Measurements from ENCODE around the gene TNFSF18.
"Not testable (repeated sequence)": the region's sequence is repeated elsewhere in the genome, so short reads cannot be mapped to it uniquely, and the experiment has no call there.

TNFSF18 gene, protein sequence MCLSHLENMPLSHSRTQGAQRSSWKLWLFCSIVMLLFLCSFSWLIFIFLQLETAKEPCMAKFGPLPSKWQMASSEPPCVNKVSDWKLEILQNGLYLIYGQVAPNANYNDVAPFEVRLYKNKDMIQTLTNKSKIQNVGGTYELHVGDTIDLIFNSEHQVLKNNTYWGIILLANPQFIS

DNA sequence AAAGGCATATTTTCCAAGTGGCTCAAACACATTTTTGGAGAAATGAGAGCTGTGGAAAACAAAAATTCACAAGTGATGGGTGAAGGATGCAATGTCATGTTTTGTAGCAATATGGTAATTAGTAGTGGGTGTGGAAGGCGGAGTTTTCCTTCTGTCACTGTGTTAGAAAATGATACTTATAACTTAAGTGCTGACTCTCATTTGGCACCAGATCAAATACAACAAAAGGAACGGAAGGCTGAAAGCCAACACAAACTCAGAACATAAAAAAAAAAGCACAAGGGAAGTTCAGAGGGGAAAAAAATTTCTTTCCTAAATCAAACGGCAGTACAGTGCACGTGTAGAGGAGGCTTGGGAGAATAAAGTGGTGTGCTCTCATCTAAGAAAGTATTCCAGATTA lies at the start of gene TNFSF18:
Gene TNFSF18 (minus strand): TSS at position 77 of the 400 bp plus-strand sequence. CDS start 45 bp downstream, at position 32.
- DNase-seq = no peak

DNA sequence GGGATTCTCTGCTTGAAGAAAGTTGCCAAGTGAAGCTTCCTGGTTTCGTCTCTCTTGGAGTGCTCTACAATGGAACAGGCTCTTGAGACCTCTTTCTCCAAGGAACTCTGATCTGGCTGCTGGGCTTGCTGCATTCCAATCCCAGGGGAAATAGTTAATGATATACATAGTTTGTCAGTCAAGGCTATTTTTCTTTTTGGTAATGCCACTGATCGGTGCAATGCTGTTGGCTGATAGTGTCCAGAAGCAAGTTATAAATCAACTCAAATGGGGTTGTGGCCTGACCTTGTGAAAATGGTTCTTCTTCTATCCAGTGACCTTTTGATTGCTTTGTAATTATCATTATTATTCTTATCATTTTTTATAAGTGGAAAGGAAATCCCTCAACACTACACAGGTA lies 48.4 kb upstream of the TNFSF18 start:
- DNase-seq = no peak

DNA sequence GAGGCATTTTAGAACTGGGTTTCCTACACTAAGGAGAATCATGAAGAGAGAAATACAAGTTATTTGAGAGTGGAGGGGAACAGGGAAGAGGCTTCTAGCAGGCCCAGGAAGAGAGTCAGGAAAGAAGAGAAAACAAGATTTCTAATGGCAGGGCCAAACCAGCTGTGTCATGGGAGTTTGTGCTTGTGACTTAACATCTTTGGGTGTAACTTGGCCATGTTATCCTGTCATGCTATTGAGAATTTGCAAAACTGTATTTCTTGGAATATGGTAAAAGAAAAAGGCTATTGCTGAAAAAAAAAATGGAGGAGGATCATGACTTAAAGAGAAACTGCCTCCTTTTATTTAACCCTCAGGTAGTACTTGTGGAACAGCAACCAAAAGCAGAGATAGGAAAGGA lies 47.4 kb upstream of the TNFSF18 start:
- DNase-seq = no peak

DNA sequence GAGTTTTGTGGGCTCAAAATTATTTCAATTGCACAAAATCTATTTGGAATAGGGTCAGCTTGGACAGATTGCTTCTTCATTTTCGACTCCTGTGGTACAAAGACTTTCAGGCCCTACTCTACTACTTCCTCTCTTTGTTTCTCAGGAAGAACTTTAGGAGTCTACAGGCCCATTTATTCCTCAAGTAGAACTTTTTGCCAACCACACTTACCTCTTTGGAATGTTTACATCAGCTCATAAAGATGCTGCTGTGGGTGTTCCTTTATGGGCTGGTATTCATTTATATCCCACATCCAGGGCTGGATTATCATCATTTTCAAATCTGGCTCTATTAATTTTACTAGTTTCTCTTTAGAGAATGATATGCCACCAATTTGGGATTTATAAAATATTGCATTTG lies 46.3 kb upstream of the TNFSF18 start:
- no peak for DNase-seq

DNA sequence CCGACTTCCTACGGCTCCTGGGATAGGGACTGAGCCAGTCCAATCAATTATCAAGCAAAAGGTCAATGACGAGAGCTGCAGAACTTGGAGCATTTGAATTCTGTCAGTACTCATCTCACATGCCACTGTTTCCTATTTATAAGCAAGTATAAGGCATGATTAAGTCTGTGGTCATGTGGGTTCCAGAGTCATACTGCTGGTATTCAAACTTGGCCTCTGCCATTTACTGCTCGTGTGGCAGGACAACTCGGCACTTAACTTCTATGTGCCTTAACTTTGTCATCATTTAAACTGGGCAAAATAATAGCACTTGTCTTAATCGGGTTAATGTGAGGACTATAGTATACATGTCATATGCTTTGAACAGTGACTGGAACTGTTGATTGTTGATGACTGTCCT lies 44.9 kb upstream of the TNFSF18 start:
- DNase-seq = no peak

DNA sequence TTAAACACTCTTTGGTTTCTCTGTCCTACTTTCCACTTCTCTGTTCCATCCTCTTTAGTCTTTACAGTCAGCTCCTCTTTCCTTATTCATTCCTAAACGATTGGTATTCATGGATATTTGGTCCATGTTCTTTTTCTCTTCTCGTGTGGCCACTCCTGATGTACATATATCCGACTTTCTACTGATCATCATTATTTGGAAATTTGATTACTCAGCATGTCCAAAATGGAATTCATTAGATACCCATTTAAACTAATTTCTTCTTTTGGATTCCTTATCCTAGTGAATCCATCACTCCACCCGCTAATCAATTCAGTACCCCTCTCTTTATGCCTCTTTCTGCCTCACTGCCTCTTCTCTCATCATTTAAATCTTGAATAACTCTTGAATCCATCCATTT lies 43.8 kb upstream of the TNFSF18 start:
- no peak for DNase-seq

DNA sequence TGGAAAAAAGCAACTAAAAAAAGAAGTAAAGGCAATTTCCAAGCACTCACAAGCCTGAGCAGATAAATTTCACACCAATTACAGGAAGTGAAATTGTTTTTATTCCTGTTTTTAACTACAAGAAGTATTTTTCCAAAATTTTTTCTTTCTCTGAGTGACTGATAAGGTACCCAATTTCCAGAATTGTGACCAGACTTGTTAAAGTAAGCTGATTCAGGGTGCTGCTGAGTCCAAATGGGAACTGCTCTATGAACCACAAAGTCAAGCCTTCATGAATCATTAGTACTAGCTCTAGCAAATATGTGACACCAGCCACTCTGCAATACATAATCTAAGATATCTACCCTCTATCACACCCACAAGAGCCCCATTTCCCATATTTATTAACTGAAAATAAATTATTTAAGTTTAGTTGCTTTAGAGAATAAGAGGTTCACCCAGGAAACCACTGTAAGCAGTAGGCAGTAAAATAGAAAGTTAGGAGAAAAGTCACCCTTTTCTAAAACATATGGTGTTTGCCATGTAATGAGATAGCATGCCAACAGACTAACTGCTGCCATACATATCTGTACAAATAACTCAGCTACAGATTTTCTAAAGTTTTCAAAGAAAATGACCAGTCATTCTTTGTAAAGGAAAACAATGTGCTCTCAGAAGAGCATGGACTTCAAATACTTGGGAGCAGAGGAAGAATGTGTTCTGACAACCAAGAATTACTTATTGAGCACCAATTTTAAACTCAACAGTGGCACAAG lies 43.1 kb upstream of the TNFSF18 start:
- no peak for DNase-seq

DNA sequence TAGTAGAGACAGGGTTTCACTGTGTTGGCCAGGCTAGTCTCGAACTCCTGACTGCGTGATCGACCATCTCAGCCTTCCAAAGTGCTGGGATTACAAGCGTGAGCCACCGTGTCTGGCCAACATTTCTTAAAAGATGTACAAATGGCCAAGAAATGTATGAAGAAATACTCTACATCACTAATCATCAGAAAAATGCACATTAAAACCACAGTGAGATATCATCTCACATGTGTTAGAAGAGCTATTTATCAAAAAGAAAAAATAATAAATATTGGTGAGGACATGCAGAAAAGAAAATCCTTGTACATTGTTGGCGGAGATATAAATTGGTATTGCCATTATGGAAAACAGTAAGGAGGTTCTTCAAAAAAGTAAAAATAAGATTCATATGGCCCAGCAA lies 33.6 kb upstream of the TNFSF18 start:
- DNase-seq = no peak

DNA sequence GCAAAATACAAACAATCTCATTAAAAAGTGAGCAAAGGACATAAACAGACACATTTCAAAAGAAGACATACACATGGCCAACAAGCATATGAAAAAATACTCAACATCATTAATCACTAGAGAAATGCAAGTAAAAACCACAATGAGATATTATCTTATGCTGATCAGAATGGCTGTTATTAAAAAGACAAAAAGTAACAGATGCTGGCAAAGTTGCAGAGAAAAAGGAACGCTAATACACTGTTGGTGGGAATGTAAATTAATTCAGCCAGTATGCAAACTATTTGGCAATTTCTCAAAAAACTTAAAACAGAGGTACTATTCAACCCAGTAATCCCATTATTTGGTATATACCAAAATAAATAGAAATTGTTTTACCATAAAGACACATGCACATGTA lies 32.2 kb upstream of the TNFSF18 start:
- no peak for DNase-seq

DNA sequence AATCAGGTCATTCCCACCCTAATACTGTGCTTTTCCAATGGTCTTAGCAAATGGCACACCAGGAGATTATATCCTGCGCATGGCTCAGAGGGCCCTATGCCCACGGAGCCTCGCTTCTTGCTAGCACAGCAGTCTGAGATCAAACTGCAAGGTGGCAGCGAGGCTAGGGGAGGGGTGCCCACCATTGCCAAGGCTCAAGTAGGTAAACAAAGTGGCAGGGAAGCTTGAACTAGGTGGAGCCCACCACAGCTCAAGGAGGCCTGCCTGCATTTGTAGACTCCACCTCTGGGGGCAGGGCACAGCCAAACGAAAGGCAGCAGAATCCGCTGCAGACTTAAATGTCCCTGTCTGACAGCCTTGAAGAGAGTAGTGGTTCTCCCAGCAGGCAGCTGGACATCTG lies 23.5 kb upstream of the TNFSF18 start:
- not testable (repeated sequence) for DNase-seq

DNA sequence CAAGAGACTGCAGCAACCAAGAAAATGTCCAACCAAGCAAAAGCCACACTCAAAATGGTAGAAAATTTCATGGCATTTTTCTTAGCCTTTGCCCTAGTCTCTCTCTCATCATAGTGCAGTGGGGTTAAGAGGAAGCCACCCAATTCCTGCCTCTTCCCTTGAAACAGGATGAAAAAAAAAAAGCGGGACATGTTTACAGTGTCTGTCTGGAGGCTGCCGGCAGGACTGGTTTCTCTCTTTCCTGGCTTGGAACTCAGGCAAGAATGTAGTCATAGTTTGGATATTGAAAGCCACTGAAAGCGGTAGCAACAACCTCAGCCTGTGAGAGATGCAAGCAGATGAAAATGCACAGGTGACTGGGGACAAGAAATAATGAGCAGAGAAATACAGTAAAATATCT lies 13.3 kb upstream of the TNFSF18 start:
- no peak for DNase-seq

DNA sequence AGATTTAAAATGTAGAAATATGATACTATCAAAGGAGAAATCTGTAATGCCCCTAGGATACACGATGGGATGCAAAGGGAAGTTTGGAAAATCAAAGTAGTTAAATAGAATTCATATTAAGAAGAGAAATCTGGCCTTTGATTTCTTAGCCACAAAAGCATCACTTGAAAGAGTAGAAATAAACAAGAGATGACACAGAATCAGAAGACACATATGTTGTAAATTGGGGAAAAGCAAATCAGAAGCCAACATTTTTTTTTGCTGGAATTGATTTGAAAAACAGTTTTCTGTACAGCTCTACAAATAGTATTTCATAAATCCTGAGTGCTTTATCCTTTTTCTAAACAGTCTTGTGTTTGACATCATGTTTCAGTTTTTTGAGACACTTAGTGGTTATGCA lies 12.4 kb upstream of the TNFSF18 start:
- DNase-seq = no peak

DNA sequence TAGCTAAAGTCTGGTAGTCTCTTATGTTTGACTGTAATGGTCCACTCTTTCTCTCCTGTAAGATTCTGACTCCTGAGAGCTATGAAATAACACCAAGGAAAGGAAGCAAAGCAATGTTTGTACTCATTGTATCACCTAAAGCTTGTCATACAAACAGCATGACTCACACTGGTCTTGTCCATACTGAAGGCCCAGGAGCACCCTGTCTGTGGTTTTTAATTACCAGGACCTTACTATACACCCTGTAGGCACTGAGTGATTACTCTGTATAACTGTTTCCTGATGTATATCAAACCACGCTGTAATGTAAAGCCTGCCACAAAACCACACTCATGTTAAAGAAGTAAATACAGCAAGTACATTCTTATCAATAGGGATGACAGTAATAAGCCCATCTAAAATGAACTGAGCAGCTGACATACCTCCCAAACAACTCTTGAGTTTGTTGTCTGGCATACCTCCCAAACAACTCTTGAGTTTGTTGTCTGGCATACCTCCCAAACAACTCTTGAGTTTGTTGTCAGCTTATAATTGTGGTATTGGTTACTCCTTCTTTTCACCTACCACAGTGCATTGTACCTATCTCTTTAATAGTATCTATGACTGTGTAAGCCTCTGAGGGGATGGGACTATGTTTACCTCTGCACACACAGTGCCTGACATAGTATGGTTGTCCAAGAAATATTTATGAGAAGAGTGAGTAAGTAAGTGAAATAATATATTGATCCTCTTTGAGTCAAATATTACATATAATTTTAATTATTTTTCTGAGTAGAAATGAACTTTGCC lies 11.6 kb upstream of the TNFSF18 start:
- DNase-seq = no peak

DNA sequence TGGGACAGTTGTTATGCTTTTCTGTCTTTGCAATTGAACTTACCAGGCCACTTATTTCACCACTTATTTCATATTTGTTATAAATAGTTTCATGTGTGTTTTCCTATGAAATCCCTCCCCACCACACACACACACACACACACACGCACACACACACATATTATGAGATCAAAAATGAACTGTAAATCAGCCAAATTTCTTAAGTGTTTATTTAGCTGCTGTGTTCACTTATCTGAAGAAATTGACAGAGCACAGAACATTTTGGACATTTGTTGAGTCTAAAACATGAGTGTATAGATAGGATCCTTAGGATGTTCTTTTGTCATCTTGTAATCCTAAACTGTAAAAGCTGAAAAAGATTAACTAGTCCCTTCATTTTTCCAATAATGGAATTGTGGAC lies 7.8 kb upstream of the TNFSF18 start:
- no peak for DNase-seq

DNA sequence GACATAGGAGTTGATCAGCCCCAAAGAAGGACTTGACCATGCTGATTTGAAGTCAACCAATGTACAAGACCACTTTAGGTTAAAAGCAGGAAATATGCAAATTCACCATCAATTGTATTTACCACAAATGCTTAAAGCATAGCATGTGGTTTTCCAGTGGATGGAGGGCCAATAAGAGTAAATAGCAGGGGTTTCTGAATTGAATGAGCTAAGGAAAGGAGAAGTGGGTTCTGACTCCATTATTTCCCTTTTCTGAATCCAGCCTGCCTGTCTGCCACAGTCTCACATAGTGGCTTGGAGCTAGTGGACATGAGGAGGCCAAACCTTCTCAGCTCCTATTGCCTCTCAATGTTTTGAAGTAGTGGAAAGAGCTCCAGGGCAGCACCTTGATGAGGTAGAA lies 7.2 kb upstream of the TNFSF18 start:
- no peak for DNase-seq

DNA sequence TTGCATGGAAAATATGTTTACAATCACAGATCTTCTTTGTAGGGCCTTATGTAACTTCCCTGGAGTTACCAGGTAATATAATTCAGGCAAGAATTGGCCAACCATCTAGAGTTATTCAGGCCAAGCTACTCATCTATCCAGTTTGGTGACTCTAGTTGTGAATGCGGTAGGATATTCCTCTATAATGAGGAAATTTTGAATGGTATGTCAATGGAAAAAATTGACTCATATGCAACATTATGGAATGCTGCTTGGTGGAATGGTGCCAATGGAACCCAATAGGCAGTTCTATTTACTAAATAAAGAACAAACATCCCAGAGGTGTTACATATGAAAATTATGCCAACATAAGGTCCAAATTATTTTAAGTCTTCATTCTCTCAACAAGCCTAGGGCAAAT lies 5.6 kb upstream of the TNFSF18 start:
- DNase-seq = no peak

DNA sequence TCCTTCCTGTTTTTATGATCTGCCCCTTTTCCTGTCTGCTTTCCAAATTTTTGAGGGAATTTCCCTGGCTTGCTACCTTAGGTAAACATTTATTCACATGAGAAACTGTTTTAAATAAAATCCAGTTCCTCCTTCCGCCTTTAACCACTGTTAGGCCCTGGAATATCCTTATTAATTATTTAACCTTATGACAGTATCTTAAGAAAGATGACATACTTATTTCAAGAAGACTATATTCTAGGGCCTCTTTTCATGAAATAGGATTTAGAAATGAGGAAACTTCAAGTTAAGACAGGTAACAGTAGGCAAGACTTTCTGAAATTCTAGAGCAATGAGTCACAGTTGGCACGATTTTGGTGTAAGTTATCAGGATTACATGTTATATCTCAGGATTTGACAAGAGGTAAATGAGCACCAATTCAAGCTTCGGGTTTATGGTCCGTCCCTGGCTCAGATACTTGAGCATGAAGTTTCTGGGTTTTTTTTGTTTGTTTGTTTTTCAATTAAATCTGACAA lies 2.0 kb upstream of the TNFSF18 start:
- DNase-seq = no peak

DNA sequence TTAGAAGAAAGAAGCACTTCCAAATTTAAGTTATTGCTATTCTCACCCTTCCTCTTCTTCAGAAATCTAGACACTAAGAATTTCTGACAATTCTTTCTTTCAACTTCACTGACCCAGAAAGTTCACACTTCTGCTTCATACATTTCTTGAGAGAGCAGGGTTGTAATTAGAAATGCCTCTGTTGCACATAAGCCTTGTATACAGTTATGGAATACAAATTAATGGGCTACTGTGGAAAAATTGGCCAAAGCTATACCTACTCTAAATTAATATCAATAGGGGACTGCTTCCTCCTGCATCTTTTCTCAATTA lies 1.5 kb downstream of the TNFSF18 start:
- DNase-seq = no peak

DNA sequence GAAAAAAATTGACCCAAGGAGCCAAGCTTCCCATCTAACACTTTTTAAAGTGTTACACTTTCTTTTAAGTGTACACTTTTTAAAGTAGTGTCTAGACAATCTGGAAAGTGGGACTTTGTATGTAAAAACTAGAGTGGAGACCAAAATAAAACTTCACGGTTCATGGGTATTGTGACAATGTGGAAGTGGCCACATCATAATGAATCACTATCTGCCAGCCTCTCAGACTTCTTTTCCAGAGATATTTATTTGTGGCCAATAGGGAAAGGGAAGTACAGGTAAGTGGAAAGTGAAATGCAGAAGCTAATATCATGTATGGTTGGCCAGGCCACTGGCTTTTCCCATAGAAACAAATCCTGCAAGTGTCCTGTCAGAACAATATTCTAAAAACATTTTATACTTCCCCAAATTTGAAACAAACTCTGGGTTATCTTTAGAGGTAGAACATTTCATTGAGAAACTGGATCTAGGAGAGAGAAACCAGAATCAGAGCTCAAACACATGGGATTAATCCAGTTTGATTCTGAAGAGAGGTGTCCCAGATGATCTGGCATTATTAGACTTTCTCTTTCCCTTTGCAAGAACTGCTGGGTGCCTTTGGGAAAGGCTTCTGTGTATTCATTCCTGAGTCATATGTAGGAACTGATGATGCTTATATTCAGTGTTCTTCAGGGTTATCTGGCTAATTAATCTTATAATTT lies 2.0 kb downstream of the TNFSF18 start:
- no peak for DNase-seq

DNA sequence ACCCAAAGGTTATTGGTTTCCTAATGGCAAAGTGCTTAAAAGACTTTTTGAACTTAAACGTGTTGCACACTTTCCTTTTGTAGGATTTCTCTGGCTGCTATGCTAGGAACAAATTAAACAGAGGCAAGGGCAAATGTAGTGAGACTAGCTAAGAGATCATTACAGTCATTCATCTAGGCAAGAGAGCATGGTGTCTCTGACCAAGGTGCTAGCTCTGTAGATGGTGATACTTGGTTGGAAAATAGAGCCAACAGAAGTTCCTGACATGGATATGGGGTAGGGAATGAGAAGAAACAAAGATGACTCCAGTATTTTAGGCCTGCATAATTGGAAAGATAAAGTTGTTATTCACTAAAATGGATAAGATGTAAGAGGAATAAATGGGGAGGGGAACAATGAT lies 6.1 kb downstream of the TNFSF18 start:
- DNase-seq = no peak

DNA sequence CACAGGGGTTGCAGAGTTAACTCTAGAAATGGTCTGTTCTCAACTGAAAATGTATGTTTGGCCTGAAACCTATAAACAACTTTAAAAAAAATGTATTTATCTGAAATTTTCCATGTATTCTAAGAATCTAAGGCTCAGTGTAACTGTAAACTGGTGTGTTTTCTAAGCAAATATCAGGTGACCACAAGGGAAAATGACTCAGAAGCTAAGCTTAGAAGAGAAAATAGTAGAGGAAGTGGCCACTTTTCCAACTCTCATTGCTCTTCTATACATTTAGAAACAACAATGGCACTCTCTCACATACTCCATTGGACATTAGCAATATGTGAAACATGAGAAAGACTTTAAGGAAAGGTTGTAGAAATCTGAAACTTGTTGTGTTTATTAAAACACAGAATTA lies 7.5 kb downstream of the TNFSF18 start:
- no peak for DNase-seq

DNA sequence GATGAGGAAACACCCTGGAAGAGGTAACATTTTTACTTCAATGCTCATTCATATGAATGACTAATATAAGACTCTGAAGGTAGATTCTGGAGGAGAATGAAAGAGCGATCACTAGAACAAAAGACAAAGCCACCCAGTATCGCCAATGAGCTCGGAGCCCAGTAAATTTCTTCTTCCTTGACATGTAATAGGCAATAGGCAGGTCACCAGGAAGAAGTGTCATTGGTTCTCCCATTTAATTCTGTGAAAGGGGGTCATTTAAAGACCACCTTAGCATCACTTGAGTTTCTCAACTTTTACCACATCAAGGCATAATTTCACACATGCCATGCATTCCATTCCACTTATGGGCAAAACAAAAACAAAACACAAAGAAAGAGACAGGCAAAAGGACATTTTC lies 7.9 kb downstream of the TNFSF18 start:
- DNase-seq = no peak

DNA sequence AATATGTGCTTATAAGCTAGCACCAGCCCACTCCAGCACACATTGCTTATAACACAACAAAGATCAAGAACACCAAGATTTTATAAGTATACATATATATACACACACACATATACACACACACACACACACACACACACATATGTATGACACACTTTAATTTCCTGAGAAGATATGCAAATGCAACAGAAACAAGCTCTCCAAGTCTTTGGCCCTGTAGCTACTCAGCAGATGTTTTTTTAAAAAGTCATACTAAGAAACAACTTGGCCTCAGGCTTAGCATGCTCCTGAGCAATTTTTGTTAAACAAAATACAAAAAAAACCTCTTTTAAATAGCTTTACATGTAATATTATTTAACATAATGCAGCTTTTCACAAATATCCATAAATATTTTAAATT lies 11.1 kb downstream of the TNFSF18 start:
- no peak for DNase-seq

Data from SHP77 treated with DMSO at 0.1 percent for 48 hours (cell line).